GM18520 (cell line): ENCODE measurements around the gene LTBP2.

Source experiments
- ATAC-seq: cut with Tn5 transposase; IDR thresholded peaks from one replicate; pipeline ENCODE4 v1.9.1; 2021; ENCODE audit not compliant: unreplicated experiment

Gene LTBP2

GRCh38 chr14:74493343-74494261 lies 118.4 kb downstream of the LTBP2 start, which contains the start of gene ISCA2:
TSS of gene ISCA2 (plus strand) at chr14:74493765. CDS start at chr14:74493775, 10 bp downstream.
- ATAC-seq: peak; percentile 87

- ATAC-seq: no peak
Measured at GRCh38 chr14:74492776-74493342, 119.2 kb downstream of the LTBP2 start, which contains the start of gene NPC2. TSS of gene NPC2 (minus strand) at chr14:74493305. CDS start at chr14:74493274, 31 bp downstream.

DNA sequence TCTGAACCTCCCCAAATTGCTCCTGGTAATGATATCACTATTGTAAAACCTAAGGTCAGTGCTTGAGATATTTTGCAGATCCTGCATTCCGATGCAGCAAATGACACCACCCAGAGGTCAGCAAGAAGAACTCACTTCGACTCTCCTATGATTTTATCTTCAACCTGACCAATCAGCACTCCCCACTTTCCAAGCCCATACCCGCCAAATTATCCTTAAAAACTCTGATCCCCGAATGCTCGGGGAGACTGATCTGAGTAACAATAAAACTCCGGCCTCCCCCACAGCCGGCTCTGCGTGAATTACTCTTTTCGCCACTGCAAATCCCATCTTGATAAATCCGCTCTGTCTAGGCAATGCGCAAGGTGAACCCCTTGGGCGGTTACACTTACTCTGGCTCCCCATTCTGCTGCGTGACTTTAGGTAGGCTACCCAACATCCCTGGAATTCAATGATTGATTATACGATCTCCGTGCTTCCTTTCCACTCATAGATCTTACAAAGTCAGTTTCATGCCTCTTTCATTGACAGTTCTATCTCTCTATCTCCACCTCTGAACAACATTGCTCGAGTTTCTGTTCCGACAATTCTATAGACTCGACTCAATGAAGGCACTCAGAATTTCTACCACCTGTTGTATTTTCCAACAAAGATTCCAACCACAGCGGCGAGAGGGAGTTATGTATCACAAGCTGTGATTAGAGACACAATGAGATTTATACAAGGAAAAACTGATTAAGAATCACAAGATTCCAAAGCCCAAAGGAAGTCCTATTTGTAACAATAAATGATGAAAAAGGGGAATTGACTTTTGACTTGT lies 119.9 kb downstream of the LTBP2 start:
- no peak for ATAC-seq

DNA sequence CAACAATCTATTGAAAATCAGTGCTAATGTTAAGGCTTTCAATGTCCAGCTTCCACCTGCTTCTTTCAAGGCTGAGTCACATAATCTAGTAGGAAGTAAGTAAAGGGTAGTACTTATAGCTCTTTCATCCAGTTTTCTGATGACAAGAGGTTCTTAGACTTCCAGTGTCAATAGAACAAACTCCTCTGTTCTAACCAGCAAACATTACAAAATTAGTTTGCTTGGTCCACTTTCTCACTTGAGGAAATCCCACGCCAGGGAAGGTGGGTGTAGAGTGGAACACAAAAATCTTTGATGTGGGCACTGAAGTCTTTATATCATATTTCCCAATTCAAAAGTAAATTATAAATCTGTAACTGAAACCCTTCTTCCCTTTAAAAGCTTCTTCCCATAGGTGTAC lies 121.6 kb downstream of the LTBP2 start:
- ATAC-seq: no peak

DNA sequence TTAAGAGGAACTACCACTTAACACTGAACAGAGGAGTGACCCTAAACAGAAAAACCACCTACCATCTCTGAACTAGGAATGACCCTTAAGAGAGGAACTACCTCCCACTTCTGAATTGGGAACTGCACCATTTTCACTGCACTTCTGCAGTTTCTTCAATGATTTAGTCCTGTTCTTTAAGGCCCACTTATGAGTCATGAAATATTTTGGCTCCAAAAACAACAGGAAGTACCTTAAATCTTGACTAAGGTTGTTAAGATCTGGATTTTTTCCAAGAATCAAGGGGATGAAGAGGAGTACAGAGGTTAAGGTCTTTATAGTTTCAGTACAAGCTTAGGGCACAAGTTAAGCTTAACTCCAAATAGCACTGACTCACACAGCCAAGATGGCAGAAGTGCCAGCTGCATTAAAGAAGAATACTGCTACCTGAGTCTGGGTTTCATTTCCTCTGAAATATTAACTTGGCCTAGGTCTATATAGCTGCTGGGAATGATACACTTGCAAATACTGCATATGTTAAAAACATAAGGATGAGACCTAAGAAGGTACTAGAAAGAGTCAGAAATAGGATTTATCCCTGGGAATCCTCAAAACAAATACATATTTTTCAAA lies 123.1 kb downstream of the LTBP2 start:
- ATAC-seq: no peak

DNA sequence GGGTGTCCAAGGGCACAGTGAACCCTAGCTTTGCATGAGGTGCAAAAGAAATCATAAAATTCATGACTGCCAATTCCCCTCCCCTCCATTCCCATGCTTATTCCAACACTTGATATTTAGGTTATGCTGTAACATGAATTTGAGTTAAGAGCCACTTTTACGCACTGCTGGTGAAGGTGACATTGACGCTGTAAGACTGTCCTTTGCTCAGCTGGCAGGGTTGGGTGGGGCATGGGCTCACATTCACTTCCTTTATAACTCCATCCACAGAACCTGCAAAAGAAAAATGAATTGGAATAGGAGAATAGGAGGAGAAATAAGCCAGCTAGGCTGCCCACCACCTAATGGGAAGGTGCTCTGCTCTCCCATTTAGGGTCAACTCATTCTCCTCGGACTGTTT lies 125.9 kb downstream of the LTBP2 start:
- no peak for ATAC-seq

GRCh38 chr14:74483321-74483720 lies 128.7 kb downstream of the LTBP2 start:
- no peak for ATAC-seq

GRCh38 chr14:74482571-74482970 lies 129.5 kb downstream of the LTBP2 start:
- no peak for ATAC-seq

DNA sequence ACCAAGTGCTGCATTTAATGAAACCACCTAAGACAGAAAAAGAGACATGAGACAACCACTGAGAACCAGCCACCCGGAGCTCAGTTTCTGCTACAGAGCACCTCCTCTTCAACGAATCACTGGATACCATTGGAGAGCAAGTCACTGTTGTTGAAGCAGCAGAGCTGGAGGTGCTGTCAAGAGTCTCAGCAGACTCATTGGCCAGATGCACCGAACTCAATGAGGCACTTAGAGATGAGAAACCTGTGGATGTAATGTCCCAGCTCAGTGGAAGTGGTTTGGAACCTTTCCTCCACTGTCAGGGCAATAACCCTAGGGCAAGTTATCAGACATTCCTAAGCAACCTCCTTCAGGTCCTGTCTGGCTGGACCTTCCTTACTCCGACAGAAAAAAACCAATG lies 132.0 kb downstream of the LTBP2 start:
- ATAC-seq: no peak

- no peak for ATAC-seq
Measured at GRCh38 chr14:74478996-74479635, 132.9 kb downstream of the LTBP2 start.

DNA sequence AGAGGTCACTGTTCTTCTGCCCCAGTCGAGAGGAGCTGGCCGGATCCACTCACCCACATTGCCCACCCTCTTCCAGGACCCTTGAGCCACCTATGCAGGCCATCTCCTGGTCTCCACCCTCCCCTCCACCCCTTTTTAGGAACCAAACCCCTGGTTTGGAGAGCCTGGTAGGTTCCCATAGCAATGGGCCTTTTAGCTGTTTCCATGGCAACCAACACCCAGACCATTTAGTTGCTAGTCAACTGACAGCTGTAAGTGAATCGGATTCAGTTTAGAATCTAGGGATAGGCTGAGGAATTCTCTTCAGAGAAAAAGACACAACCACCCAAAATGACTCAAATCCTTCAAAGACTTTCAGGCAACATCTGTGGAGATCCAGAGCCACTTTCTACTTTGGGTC lies 135.4 kb downstream of the LTBP2 start:
- ATAC-seq: no peak

DNA sequence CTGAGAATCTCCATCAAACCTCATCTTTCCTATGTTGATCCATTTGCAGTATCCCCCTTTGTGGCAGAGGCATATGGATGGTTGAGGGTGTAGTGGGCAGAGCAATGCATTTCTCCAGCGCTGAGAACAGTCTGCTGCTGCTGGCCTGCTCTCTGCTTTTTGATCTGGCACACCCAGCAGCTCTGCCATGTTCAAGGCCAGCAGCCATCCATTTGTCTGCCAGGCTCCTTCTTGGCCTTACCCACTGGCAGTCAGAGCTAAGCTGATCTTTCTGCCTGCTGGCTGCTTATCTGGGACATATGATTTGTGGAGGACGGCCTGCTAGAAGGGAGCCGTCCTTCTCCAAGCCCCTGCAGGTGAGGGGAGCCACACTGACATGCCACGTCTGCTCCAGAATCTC lies 135.9 kb downstream of the LTBP2 start:
- no peak for ATAC-seq

DNA sequence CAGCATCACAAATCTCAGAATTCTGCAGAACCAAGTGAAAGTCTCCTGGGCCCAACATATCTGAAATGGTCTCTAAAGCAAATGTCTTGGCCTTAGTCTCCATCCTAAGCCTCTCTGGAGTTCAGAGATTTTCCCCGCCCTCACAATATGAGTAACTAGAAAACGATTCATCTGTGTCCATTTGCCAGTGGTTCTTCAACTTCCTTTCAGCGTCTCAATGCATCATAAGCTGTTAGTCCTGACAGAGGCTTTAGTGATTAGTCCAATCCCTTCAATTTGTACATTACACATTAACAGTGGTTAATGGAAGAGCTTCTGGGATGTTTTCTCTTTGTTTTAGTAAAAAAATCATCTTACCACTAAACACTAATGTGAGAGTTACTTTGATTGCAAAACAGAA lies 136.4 kb downstream of the LTBP2 start:
- ATAC-seq: no peak

GRCh38 chr14:74474376-74474775 lies 137.7 kb downstream of the LTBP2 start:
- no peak for ATAC-seq

GRCh38 chr14:74472601-74473000 lies 139.4 kb downstream of the LTBP2 start:
- no peak for ATAC-seq

DNA sequence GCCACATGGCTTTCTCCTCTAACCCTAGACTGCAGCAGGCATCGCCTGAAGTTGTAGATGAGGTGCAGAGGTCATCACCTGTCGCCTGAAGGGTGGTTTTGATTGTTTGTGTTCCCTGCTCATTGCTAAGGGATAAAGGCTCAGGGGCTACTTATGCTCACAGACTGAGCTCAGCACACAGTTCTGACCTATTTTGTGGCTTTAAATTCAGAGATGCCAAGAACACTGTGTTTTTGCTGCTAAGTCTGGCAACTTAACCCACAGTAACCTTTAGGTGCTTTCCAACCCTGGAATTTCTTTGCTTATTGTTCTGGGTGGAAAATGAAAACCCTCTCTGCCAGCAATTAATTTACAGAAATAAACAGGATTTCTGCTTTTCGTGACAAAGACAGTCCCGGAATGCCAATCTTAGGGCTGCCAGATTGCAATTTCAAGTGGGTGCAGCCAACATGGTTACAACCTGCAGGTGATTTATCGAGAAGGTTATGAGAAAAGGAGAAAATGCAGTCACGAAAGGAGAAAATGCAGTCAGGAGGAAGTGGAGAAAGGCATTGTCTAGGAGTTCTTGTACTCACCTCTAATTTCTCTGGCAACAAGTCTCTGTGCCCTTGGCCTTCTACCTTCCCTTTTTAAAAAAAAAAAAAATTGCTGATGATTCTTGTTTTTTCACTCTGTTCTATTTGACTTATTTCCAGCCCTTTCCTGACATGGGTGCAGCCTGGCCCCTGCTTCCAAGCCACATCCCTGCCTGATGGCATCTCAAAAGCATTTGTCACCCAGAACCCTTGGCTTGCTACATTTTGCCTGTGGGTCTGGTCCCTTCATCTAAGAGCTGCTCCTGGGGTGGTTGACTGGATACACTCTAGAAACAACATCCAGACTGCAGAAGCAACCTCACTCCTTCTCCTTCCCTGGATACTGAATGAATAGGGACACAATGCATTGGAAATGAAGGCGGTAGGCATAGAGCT lies 142.2 kb downstream of the LTBP2 start:
- no peak for ATAC-seq

- ATAC-seq: no peak
Measured at GRCh38 chr14:74468513-74468912, 143.5 kb downstream of the LTBP2 start.

DNA sequence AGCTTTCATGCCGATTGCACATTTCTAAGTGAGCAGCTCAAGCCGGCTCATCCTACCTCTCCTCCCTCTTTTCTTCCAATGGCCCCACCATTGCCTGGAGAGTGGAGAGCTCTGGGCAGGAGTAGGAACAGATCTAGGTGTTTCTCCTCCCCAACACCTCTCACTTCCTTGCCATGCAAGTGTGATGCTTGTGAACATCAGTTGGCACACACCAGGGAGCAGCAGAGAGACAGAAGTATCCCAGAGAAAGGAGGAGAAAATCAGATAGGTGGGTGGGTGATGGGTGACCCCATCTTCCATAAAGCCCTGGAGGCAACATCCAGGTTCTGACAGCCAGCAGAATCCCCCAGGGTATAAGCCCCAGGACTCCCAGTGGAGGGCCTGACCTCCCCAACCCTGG lies 146.7 kb downstream of the LTBP2 start:
- no peak for ATAC-seq

- ATAC-seq: no peak
Measured at GRCh38 chr14:74464785-74465184, 147.3 kb downstream of the LTBP2 start.
